ENCODE measurements around the gene OR10K1.

DNA sequence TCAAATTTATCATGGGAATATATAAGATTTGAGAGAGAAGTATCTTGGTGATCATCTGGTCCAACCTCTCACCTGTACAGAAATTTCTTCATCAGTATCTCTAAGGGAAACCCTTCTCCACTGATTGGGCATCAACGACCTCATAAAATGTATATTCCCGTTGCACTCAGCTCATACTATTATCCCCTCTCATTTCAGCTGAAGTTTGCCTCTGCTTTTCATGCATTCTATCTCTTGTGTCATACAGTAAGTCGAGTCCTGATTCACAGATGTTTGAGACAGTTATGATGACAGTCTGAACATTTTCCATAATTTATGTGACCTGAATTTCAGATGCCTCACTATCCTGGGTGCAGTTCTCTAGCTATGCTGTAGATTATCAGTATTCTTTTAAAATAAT, 31.4 kb downstream of the OR10K1 start:
- TF ChIP-seq CTCF (IDR thresholded peaks at IDR 0.05) (no peak), POLR2A (IDR thresholded peaks at IDR 0.05) (no peak), POLR2AphosphoS5 (IDR thresholded peaks at IDR 0.05) (no peak)

Data from breast epithelium (tissue), 3 donors.